GM19468 (cell line): Measurements from ENCODE around the gene ATG2B.

Experiments
- ATAC-seq: cut with Tn5 transposase; IDR thresholded peaks from one replicate; pipeline ENCODE4 v1.9.1; 2021; ENCODE audit warnings: mild to moderate bottlenecking, moderate library complexity, moderate number of reproducible peaks; ENCODE audit not compliant: unreplicated experiment; ENCODE audit errors: extremely low read depth

ATG2B gene

GRCh38 chr14:96237641-96238040, 125.5 kb downstream of the ATG2B start:
- no peak for ATAC-seq

- ATAC-seq: no peak
Measured at GRCh38 chr14:96235426-96235825, 127.7 kb downstream of the ATG2B start.

DNA sequence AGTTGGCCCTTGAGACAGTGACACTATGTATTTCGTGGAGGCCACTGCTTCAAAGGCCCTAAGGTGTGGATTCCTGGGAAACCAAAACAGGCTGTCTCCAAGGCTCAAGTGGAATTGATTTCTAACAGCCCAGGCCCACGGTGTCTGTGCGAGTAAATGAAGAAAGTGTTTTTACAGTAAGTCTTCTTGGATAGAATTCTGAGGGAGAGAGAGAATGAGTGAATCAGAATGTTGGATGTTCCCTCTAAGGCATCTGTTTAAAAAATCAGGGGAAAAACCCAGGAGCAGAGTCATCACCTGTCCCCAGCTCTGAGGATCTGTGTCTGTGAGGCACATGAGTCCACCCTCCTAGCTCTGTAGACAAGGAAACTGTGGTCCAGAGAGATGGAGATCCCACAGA, 129.5 kb downstream of the ATG2B start:
- ATAC-seq: no peak

DNA sequence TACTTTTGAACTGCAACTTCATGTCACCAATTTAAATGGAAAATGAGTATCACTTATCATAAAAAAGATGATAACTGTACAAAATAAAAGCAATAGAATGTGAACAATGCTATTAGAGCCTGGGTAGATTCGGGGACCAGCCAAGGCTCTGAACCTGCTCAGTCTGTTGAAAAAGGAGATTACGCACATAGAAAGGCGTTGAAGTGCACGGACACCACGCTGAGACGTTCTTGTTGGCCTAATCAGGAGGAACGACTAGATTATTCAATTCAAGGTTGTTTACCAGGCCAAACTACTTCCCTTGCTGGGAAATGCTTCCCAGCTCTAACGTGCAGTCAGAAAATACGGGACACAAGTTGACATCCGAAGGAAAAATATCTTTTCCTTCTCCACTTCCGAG, 130.6 kb downstream of the ATG2B start:
- no peak for ATAC-seq

GRCh38 chr14:96231526-96232130, 131.5 kb downstream of the ATG2B start:
- no peak for ATAC-seq

GRCh38 chr14:96231056-96231455, 132.1 kb downstream of the ATG2B start:
- ATAC-seq: no peak

- ATAC-seq: no peak
Measured at GRCh38 chr14:96229315-96229714, 133.8 kb downstream of the ATG2B start.
